ENCODE measurements around the gene NLRP12. TPM values are rescaled to one million over a fixed set of nuclear protein-coding genes. Genes with fewer than 3 reads are reported as not detected.
"Not testable (repeated sequence)": the region's sequence is repeated elsewhere in the genome, so short reads cannot be mapped to it uniquely, and the experiment has no call there.

Gene NLRP12
- total and polyA plus RNA-seq, 2 of the 4 experiments (the other 2 are of a cell fraction) = not detected

- H3K79me1 ChIP-seq (ENCODE audit: low read depth in 1 of 2, low read length in 2 of 2); H3K14ac ChIP-seq (replicated peaks; ENCODE audit: low read depth, low read length); POLR2A ChIA-PET (ENCODE audit: unreplicated experiment); H2AK5ac ChIP-seq (ENCODE audit: low read depth, low read length); H3K27ac ChIP-seq (ENCODE audit: insufficient read depth, low read length); H3K4me1 ChIP-seq (ENCODE audit: control insufficient read depth, insufficient read depth, low read length); H3K9me3 ChIP-seq (ENCODE audit: control insufficient read depth, insufficient read depth, low read length); H3K9me1 ChIP-seq (ENCODE audit: insufficient read depth, low read length); H4K20me1 ChIP-seq (ENCODE audit: insufficient read depth, low read length); H3K9ac ChIP-seq (ENCODE audit: low read depth, low read length); H2AFZ ChIP-seq (replicated peaks; ENCODE audit: low read length, poor library complexity); in situ Hi-C loops (cut with MboI; ENCODE audit: low sequenced_read_pairs); BruUV-seq (replicated peaks); H3K4me2 ChIP-seq (ENCODE audit: low read depth, low read length); H4K91ac ChIP-seq (ENCODE audit: insufficient read depth, low read depth, low read length); H3K56ac ChIP-seq (ENCODE audit: extremely low read depth, insufficient read depth, low read length); H4K5ac ChIP-seq (ENCODE audit: low read depth, low read length); H2AK9ac ChIP-seq (replicated peaks; ENCODE audit: low read depth, low read length, poor library complexity); dilution Hi-C loops (cut with HindIII; ENCODE audit: low sequenced_read_pairs, unreplicated experiment); H3K23ac ChIP-seq (ENCODE audit: low read depth, low read length); H3K36me3 ChIP-seq (ENCODE audit: control insufficient read depth, insufficient read depth, low read length); H3K18ac ChIP-seq (ENCODE audit: low read depth, low read length); H3K4ac ChIP-seq (ENCODE audit: low read depth, low read length); H2BK15ac ChIP-seq (ENCODE audit: low read depth, low read length); intact Hi-C loops (cut with micrococcal nuclease); H3K4me3 ChIP-seq (ENCODE audit: insufficient read depth, low read depth, low read length); H3K27me3 ChIP-seq (ENCODE audit: control insufficient read depth, insufficient read depth, low read length); H2BK120ac ChIP-seq (ENCODE audit: low read depth, low read length): not testable (repeated sequence)
- peak; percentile 73; the same call in 1 of the 2 replicates for TF ChIP-seq FOS (IDR thresholded peaks at IDR 0.05; ENCODE audit: low read depth, low read length)
- TF ChIP-seq CEBPB (IDR thresholded peaks at IDR 0.05; ENCODE audit: low read depth, low read length) = peak; percentile 87
- H4K8ac ChIP-seq (ENCODE audit: low read depth in 2 of 2, low read length in 2 of 2) = peak overlapping the region in 1 of 2 experiments; percentile 29; a peak in 1 of 4 replicates
- H2BK5ac ChIP-seq (ENCODE audit: low read depth, low read length, poor library complexity, severe bottlenecking) = peak overlapping the region; percentile 58
- ATAC-seq (ENCODE audit: low read depth) = peak; percentile 67
- CTCF ChIA-PET = interaction anchor here (0.6 to 1.1 kb wide), 4 partner anchors 14 to 189 kb away, joined by 3 to 5 read pairs (median 3); no protein-coding TSS in a partner anchor
- WGBS, 2 experiments (ENCODE audit: extremely low coverage in 2 of 2, insufficient read length in 1 of 2) = no CpG with 5 or more reads among the region's 4 CpGs
- peak; percentile 89 for DNase-seq
- peak overlapping the region; percentile 29; the same call in 1 of the 2 replicates for H2BK20ac ChIP-seq (ENCODE audit: low read depth, low read length)
Measured at GRCh38 chr19:53840914-53841313, 16.8 kb upstream of the NLRP12 start.

- H3K4me3 ChIP-seq (ENCODE audit: insufficient read depth, low read depth, low read length); H3K18ac ChIP-seq (ENCODE audit: low read depth, low read length); H4K5ac ChIP-seq (ENCODE audit: low read depth, low read length); H2BK5ac ChIP-seq (ENCODE audit: low read depth, low read length, poor library complexity, severe bottlenecking); H3K4me2 ChIP-seq (ENCODE audit: low read depth, low read length); H3K9me1 ChIP-seq (ENCODE audit: insufficient read depth, low read length); dilution Hi-C loops (cut with HindIII; ENCODE audit: low sequenced_read_pairs, unreplicated experiment); H3K79me1 ChIP-seq (ENCODE audit: low read depth in 1 of 2, low read length in 2 of 2); H3K23ac ChIP-seq (ENCODE audit: low read depth, low read length); H2BK120ac ChIP-seq (ENCODE audit: low read depth, low read length); H3K56ac ChIP-seq (ENCODE audit: extremely low read depth, insufficient read depth, low read length); ATAC-seq (ENCODE audit: low read depth); BruUV-seq (replicated peaks); H3K27me3 ChIP-seq (ENCODE audit: control insufficient read depth, insufficient read depth, low read length); intact Hi-C loops (cut with micrococcal nuclease); H2AFZ ChIP-seq (replicated peaks; ENCODE audit: low read length, poor library complexity); H3K14ac ChIP-seq (replicated peaks; ENCODE audit: low read depth, low read length); H3K9ac ChIP-seq (ENCODE audit: low read depth, low read length); H4K20me1 ChIP-seq (ENCODE audit: insufficient read depth, low read length); H2AK9ac ChIP-seq (replicated peaks; ENCODE audit: low read depth, low read length, poor library complexity); H2BK15ac ChIP-seq (ENCODE audit: low read depth, low read length); H3K9me3 ChIP-seq (ENCODE audit: control insufficient read depth, insufficient read depth, low read length); POLR2A ChIA-PET (ENCODE audit: unreplicated experiment); H3K27ac ChIP-seq (ENCODE audit: insufficient read depth, low read length); DNase-seq; in situ Hi-C loops (cut with MboI; ENCODE audit: low sequenced_read_pairs); H4K91ac ChIP-seq (ENCODE audit: insufficient read depth, low read depth, low read length); H3K36me3 ChIP-seq (ENCODE audit: control insufficient read depth, insufficient read depth, low read length); H3K4me1 ChIP-seq (ENCODE audit: control insufficient read depth, insufficient read depth, low read length); H2BK20ac ChIP-seq (ENCODE audit: low read depth, low read length); H3K4ac ChIP-seq (ENCODE audit: low read depth, low read length); H4K8ac ChIP-seq (ENCODE audit: low read depth in 2 of 2, low read length in 2 of 2): not testable (repeated sequence)
- WGBS, 2 experiments (ENCODE audit: extremely low coverage in 2 of 2, insufficient read length in 1 of 2) = no CpG with 5 or more reads among the region's 12 CpGs
- CTCF ChIA-PET = interaction anchor here (1.1 kb wide), 1 partner anchor 184 kb away, joined by 3 read pairs; no protein-coding TSS in a partner anchor
- 0 out of 2 replicates have a peak overlapping the region, but pooled peaks have one; percentile 15 for H2AK5ac ChIP-seq (ENCODE audit: low read depth, low read length)
Measured at GRCh38 chr19:53840241-53840640, 16.1 kb upstream of the NLRP12 start.

All from IMR-90 (cell line).